ENCODE results near the gene APOC3. TPM values are rescaled to one million over a fixed set of nuclear protein-coding genes. Genes with fewer than 3 reads are reported as not detected.

The APOC3 gene
- total and polyA plus RNA-seq, 2 of the 4 experiments (the other 2 are of a cell fraction), result not detected

GRCh38 chr11:116822575-116822974 is 7.1 kb upstream of the APOC3 start:
- no peak overlapping the region for H3K56ac ChIP-seq (ENCODE audit: extremely low read depth, insufficient read depth, low read length)
- dilution Hi-C loops (cut with HindIII; ENCODE audit: low sequenced_read_pairs, unreplicated experiment), result no loop called here
- H3K9me3 ChIP-seq (ENCODE audit: control insufficient read depth, insufficient read depth, low read length), result no peaks in the 10 kb centered on the region
- no peaks in the 10 kb centered on the region for H3K79me1 ChIP-seq (ENCODE audit: low read depth in 1 of 2, low read length in 2 of 2)
- H3K9ac ChIP-seq (ENCODE audit: low read depth, low read length), result no peak overlapping the region
- no peak overlapping the region for H4K8ac ChIP-seq (ENCODE audit: low read depth in 2 of 2, low read length in 2 of 2)
- H3K4me3 ChIP-seq (ENCODE audit: insufficient read depth, low read depth, low read length), result no peak overlapping the region
- peaks cover 21% of the 10 kb centered on the region; the same call in 1 of the 2 replicates for H3K27me3 ChIP-seq (ENCODE audit: control insufficient read depth, insufficient read depth, low read length)
- DNase-seq, result no peak
- H3K14ac ChIP-seq (replicated peaks; ENCODE audit: low read depth, low read length), result no peak overlapping the region
- in situ Hi-C loops (cut with MboI; ENCODE audit: low sequenced_read_pairs), result no loop called here
- H2BK15ac ChIP-seq (ENCODE audit: low read depth, low read length), result no peak overlapping the region
- H4K5ac ChIP-seq (ENCODE audit: low read depth, low read length), result no peak overlapping the region
- no peak overlapping the region for H2AK9ac ChIP-seq (replicated peaks; ENCODE audit: low read depth, low read length, poor library complexity)
- TF ChIP-seq RCOR1 (IDR thresholded peaks at IDR 0.05; ENCODE audit: insufficient replicate concordance, low read length) (no peak), SMC3 (IDR thresholded peaks at IDR 0.05; ENCODE audit: low read depth, low read length) (no peak), MXI1 (IDR thresholded peaks at IDR 0.05; ENCODE audit: borderline replicate concordance, low read depth, low read length) (no peak), MAFK (IDR thresholded peaks at IDR 0.05; ENCODE audit: low read depth, low read length) (no peak), POLR2A (IDR thresholded peaks at IDR 0.05; ENCODE audit: low read depth, low read length) (no peak)
- no peaks in the 10 kb centered on the region for H3K36me3 ChIP-seq (ENCODE audit: control insufficient read depth, insufficient read depth, low read length)
- H3K9me1 ChIP-seq (ENCODE audit: insufficient read depth, low read length), result no peaks in the 10 kb centered on the region
- H2BK20ac ChIP-seq (ENCODE audit: low read depth, low read length), result no peak overlapping the region
- H2AK5ac ChIP-seq (ENCODE audit: low read depth, low read length), result no peak overlapping the region
- H3K27ac ChIP-seq (ENCODE audit: insufficient read depth, low read length), result no peak overlapping the region
- no peak overlapping the region for H3K4me2 ChIP-seq (ENCODE audit: low read depth, low read length)
- no peak overlapping the region for H3K4ac ChIP-seq (ENCODE audit: low read depth, low read length)
- intact Hi-C loops (cut with micrococcal nuclease), result no loop called here
- no peak overlapping the region for H4K91ac ChIP-seq (ENCODE audit: insufficient read depth, low read depth, low read length)
- CTCF ChIA-PET, result interaction anchor here (1.1 to 1.2 kb wide), 2 partner anchors 28 to 32 kb away, joined by 4 read pairs; no protein-coding TSS in a partner anchor
- no CpG with 5 or more reads among the region's 5 CpGs for whole genome bisulfite sequencing, 2 experiments (ENCODE audit: extremely low coverage in 2 of 2, insufficient read length in 1 of 2)
- POLR2A ChIA-PET (ENCODE audit: unreplicated experiment), result no interaction called here
- H2AFZ ChIP-seq (replicated peaks; ENCODE audit: low read length, poor library complexity), result no peak overlapping the region
- no peaks in the 10 kb centered on the region for H4K20me1 ChIP-seq (ENCODE audit: insufficient read depth, low read length)
- H2BK120ac ChIP-seq (ENCODE audit: low read depth, low read length), result no peak overlapping the region
- ATAC-seq (ENCODE audit: low read depth), result no peak
- no peaks in the 10 kb centered on the region for H3K4me1 ChIP-seq (ENCODE audit: control insufficient read depth, insufficient read depth, low read length)
- no TSS peak for BruUV-seq (replicated peaks)
- H3K18ac ChIP-seq (ENCODE audit: low read depth, low read length), result no peak overlapping the region
- no peak overlapping the region for H3K23ac ChIP-seq (ENCODE audit: low read depth, low read length)
- no peak overlapping the region for H2BK5ac ChIP-seq (ENCODE audit: low read depth, low read length, poor library complexity, severe bottlenecking)
